ENCODE measurements around the gene ICE2.

GRCh38 chr15:60390871-60391501 is 88.0 kb downstream of the ICE2 start:
- TF ChIP-seq CTCF (IDR thresholded peaks at IDR 0.05; ENCODE audit: low read depth, low read length) = no peak
- no peak for TF ChIP-seq EZH2phosphoT487 (IDR thresholded peaks at IDR 0.05; ENCODE audit: low read depth)
